GM19372 (cell line): ENCODE results near the gene ANO1.

Experiments
- ATAC-seq: cut with Tn5 transposase; IDR thresholded peaks from one replicate; pipeline ENCODE4 v1.9.1; 2021; ENCODE audit warnings: mild to moderate bottlenecking, low read depth, moderate library complexity; ENCODE audit not compliant: unreplicated experiment

Gene ANO1

DNA sequence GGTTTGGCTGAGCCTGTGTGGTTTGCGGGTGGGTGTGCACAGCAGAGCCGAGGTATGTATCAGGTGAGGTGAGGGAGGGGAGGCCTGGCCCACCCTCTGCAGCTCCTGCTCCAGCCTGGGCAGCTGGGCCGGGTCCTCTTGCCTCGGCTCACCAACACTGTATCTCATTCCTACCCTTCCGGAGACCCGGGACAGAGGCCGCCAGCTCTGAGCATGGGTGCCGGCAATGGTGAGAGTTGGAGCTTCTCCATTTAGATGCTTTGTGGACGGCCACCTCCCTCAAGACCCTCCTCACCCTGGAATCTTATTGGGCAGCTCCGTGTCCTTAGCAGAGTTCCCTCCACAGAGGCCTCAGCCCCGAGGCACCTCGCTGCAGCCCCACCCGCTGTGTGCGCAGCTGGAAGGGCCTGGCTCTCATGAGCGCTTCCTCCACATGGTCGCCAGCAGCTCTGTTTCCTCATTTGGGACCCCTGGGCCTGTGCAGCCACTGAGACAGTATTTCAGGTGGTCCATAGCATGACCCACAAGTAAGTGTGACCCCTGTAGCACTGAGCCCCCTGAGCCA, 55.7 kb downstream of the ANO1 start:
- ATAC-seq: no peak

DNA sequence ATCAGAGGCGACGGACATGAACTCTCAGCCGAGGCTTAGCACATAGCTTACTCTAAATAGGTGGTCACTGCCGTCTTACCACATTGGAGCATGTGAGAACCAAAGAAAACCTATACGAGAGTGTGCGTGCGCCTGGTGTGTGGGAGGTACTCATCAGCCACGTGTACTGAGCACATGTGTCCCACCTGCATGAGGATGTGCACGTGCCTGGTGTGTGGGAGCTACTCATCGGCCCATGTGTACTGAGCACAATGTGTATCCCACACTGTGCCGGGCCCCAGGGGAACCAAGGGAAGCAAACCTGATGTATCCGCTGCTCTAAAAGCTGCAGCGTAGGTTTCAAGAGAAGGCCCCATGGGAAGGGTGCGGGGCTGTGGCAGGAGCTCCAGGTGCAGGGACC, 56.4 kb downstream of the ANO1 start:
- ATAC-seq: no peak

DNA sequence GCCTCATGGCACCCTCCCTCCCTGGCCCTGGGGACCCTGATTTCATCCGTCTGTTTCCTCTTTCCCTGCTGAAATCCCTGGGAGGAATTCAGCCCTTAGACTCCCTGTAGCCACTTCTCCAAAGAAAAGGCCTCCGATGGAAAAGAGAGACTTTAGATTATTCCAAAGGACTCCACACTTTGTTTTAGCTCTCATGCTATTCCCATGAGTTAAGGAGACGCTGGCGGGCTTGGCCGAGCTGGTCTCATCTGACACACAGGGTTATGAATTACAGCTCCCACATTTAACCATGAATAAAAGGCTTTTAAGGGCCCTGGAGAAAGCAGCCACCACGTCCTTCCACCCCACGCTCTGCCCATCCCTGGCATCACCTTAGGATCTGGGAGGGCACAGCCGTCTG, 57.0 kb downstream of the ANO1 start:
- ATAC-seq: no peak

DNA sequence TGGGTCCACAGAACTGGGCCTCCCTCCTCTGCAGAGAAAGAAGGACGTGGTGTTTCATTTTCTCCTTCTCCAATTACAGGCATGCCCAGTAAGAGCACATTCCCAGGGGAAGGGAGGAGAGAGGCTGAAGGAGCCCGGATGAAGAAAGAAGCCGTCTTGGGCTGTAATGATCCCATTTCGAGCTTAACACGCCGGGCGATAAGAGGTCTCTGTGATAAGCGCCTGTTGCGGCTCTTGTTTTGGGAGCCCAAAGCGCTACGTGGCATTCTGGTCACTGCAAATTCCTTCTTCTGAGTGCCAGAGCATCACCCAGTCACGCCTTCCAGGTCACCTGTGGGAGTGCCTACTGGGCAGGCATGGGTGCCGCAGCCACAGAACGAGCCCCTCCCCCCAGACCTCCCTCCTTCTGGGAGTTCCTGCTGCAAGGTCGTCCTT, 57.5 kb downstream of the ANO1 start:
- no peak for ATAC-seq

DNA sequence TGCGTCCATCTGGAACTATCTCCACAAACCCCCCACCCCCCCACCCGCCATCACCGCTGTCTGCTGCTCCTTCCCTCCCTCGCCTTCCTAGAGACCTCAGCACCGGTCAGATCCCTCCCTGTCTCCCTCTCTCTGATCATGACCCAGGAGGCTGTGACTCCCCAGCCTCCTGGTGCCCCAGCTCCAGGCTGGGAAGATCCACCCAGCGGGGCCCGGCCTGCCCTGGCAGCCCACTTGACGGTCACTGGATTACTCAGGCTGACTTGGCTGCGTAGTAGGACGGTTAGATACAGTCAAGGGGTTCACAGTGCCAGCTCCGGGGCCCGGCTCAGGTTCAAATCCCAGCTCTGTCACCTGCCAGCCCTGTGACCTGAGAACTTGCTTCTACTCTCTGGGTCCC, 59.3 kb downstream of the ANO1 start:
- ATAC-seq: no peak

DNA sequence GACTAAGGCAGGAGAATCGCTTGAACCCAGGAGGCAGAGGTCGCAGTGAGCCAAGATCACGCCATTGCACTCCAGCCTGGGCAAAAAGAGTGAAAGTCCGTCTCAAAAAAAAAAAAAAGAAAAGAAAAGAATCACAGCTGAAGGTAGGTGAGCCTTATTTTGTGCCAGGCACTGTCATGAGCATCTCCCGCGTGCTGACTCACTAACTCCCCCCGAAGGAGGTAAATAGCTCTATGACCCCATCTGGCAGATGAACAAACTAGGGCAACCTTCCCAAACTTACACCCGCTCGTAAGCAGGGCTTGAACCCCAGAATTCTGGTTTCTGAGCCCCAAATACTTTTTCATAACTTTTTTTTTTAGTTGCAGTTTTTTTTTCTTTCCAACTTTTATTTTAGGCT, 60.3 kb downstream of the ANO1 start:
- ATAC-seq: no peak

DNA sequence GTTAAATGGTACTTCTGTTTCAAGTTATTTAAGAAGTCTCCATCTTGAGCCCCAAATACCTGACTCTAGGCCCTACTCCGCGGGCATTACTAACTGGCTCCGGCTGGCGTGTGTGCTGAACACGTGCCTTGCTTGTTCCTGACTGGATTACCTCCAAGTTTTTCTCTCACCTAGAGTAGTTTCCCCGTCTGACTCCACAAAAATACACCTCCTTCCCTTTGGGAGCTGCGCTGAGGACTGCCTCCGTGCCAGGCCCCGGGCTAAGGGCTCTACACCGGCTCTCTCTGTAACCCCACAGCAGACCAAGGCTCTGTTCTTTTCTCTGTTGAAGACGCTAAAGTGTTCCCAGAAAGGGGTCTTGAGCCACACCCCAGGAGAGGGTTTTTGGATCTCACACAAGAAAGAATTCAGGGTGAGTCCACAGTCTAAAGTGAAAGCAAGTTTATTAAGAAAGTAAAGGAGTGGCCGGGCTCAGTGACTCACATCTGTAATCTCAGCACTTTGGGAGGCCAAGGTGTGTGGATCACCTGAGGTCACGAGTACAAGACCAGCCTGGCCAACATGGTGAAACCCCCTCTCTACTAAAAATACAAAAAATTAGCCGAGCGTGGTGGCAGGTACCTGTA, 61.8 kb downstream of the ANO1 start:
- ATAC-seq: no peak

DNA sequence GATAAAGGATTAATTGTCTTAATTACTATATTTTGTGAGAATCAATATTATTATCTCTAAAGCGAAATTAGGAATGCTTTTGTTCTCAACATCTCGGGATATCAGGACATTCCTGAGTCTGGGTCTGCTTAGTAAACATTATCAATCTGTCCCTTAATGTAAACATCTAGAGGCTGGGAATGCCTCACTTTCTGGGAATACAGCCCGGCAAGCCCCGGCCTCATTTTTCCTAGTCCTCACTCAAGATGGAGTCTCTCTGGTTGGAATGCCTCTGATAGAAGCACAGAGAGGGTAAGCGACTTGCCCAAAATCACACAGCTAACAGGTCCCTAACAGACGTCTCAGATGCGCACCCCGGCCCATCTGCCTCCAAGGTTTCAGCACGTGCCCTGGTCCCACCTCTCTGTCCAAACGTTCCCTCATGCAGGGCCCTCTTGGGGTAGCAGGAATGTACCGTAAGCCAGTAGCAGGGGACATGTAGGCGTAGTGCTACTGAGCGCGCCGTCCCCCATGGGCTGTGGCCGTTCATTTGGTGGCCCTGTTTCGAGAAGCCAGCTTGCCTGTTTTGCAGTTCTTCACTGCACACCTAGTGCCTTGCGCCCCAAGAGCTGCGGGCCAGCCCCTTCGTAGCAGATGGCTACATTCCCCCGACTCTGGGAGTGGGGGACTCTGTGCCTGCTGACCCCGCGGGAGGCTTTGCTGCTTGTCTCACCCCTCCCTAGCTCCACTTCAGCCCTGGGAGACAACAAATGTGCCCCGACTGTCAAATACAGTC, 62.8 kb downstream of the ANO1 start:
- ATAC-seq: no peak

DNA sequence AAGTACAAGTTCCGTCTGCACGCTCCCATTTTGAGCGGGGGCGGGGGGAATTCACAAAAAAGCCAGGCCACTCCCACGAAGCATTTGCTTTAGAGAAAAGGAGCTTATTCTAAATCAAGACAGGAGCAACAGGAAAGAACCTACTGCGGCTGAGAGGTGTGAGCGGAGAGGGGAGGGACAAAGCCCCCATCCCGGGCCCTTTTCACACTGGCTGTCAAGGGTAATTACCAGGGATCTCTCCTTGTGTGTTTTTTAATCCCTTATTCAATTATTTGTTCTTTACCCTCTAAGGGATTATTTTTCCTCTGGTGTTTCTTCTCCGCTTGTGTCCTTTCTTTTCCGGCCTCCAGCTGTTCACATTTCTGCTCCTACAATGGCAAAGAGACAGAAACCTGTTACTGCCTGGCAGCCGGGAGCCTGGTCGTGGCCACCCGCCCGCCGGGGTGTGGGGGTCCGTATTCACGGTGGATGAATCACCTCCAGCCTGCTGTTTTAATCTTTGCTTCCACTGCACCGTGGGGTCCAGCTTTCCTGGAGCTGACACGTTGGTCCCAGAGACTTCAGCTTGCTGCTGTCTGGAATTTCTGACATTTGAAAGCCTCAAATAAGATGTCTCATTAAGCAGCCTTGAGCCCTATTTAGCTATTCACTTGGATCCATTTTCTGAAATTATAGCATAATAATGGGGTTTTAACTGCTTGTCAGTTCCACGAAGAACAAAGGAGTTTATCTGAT, 63.5 kb downstream of the ANO1 start:
- ATAC-seq: no peak

DNA sequence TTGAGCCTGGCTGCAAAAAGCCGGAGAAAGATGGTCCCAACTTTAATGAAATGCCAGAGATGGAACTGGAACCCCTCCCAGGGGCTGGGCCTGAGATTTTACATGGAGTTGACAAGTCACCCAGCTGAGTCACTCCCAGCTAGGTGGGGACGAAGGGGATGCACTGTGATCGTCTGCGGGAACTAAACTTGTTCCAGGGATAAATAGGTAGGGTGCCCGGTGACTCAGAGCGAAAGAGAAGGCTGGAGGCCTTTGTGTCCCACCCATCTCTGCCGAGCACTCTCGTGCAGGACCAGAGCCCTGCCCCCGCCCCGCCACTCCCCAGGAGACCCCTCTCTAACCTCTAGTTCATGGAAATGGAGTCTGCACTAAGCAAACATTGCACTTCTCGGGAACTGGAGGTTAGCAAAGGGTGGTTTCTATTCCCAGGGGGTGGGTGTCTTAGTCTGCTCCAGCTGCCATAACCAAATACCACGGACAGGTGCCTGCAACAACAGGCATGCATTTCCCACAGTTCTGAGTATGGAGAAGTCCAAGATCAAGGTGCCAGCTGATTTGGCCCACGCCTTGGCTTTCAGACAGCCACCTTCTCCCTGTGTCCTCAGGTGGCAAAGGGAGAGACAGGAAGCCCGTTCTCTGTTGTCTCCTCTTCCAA, 64.2 kb downstream of the ANO1 start:
- no peak for ATAC-seq

DNA sequence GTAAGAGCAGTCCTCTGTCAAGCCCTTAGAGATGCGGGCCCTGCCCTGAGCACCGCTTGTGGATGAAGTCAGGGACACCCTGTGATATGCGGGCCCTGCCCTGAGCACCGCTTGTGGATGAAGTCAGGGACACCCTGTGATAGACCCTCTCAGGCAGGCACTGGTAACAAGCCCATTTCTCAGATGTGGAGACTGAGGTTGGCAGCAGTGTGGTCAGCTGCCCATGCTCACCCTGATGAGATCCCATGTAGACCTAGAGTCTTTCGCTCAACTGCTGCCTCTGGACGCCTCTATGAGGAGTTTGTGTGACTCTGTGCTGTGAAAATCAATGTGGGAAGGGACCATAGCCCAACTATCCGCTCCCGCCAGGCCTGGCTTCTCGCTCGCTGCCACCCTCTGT, 66.1 kb downstream of the ANO1 start:
- ATAC-seq: no peak

DNA sequence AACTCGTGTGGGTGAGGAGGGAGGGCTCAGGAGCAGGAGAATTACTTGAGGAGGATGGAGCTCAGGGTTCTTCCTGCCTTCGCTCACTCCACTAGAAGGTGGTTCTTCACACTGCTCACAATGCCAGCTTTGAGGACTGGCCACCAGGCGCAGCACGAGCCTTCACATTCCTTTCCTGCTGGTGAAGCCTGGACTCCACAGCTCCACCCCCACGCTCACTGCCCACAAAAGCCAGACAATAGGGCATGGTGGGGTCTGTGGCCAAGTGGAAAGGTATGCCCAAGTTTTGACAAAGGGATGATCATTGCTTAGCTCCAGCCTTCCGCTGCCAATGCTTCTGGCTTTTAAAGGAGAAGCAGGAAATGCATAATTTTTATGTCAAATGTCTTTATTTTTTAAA, 67.0 kb downstream of the ANO1 start:
- no peak for ATAC-seq

DNA sequence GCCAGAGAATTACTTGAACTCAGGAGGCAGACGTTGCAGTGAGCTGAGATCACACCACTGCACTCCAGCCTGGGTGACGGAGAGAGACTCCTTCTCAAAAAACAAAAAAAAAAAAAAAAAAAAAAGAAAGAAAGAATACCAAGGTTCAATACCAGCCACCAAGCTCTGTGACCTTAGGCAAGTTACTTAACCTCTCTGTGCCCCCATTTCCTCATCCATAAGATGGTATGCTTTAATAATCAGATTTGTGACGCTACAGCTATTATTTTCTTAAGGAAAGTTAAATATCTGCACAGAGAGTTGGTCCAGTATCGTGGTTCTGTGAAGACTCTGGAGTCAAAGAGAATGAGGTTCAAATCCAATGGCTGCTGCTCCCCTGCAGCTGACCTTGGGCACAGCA, 67.7 kb downstream of the ANO1 start:
- ATAC-seq: no peak

DNA sequence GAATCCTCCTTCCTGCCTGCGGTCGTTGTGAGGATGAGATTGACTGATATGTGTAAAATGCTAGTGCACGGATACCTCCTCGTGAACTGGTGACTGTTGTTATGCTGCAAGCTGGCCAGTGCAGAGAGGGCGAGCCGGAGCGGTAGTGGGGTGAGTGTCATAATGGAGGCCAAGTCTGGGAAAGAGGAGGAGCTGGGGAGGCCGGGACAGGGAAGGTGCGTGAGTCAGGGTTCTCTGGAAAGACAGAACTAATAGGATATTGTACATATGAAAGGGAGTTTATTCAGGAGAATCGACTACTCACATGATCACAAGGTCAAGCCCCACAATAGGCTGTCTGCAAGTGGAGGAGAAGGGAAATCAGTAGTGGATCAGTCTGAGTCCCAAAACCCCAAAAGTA, 68.2 kb downstream of the ANO1 start:
- ATAC-seq: no peak

DNA sequence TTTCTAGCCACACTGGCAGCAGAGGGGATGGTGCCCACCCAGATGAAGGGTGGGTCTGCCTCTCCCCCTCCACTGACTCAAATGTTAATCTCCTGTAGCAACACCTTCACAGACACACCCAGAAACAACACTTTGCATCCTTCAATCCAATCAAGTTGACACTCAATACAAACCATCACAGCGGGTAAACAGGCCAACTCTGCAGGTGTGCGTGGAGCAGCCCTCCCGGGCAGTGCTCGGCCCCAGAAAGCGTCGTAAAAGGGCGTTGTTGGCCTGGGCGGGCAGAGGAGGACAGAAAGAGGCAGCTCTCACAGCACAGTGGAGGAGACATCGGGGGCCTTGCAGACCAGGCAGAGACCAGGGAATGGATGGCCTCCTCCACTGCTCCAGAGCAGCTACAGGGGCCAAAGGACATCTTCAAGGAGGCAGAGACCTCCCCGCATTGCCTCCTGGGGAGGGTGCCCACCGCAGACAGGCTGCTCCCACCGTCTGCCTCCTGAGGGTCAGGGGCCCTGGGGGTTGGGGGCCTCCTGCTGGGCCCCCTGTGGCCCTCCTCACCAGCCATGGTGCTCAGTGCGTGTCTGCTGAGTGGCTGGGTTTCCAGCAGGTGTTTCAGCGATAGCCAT, 68.9 kb downstream of the ANO1 start:
- ATAC-seq: no peak

DNA sequence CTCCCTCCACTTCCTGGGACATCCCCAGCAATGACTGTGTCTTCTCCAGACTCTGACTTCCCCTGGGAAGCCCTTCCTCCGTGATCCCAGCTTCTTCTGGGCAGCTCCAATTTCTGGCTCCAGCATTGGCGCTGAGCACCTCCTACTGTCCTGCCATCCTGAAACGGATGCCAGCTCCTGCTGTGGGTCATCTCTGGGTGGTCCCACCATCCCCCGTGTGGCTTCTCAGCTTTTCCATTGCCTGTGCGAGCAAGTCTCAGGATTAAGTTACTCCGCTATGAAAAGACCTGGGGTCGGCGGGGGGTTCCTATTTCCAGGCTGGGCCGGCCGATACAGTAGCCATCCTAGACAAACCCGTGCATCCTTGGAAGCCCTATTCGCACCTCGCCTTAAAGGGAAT, 69.6 kb downstream of the ANO1 start:
- no peak for ATAC-seq

DNA sequence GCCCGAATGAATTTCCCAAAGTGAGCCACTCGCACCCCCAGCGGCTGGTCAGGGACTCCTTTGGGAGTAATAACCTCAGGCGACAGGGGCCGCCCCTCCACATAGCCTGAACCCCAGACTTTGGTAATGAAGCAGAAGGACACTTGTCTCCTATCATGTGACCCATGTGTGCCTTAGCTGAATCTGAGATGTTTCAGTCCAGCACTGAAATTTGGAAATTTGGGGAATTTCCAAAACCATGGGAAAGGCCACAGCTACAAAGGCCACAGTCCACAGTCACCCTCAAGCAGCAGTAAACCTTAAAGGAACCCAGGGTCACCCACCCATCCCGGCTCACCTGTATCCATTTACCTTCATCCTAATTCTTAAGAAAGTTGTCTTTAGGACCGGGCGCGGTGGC, 73.6 kb downstream of the ANO1 start:
- ATAC-seq: no peak

DNA sequence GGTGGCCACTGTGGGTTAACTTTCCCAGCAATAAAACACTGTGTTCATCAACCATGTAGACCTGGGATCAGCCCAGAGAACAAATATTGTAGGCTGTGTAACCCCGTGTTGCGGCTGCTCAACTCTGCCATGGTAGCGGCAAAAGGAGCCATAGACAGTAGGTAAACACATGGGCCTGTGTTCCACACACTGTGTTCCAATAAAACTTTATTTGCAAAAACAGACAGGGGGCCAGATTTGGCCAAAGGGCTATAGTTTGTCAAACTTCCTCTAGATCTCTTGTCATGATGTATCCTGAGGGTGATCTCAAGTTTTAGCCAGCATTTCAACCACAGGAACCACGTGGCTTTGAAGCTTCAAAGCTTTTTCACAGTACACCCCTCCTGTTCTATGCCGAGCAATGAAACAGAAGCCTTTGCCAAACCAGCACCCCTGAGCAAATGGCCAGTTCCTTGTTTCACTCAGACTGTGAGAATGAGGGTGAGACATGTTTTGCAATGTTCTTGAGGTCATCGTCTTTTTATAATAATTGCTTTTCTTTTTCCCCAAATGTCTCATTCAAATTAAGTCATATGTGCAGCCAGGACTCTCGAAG, 75.1 kb downstream of the ANO1 start:
- ATAC-seq: no peak

DNA sequence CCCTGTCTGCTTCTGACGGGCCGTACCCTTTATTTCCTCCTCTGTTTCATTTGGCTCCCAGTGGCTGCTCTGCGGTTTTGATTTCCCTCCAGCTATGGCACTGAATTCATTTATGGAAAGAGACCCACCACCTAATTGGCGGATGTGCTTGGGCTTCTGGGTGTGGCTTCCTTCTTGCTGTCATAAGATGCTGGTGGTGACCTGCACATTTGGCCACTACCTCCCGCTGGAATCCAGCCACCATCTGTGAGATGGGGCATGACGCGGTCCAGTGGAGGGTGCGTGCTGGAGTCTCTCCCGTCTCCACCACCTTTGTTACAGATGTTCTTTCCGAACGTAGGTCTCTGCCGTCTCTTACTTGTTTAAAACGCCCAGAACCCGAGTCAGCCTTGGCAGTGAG, 77.3 kb downstream of the ANO1 start:
- no peak for ATAC-seq
